Glutamatergic neuron (in vitro differentiated cells): ENCODE results near the gene FNIP2. TPM values are rescaled to one million over a fixed set of nuclear protein-coding genes. Genes with fewer than 3 reads are reported as not detected.

Experiments used
- DNase-seq: peaks from one replicate; pipeline ENCODE4 v3.0.0; 2022
- H3K27ac Mint-ChIP-seq: one replicate; pipeline ENCODE4 v1.8.0; 2020; ENCODE audit warnings: mild to moderate bottlenecking, mixed read lengths, inconsistent platforms; ENCODE audit not compliant: unreplicated experiment
- H3K27me3 Mint-ChIP-seq: one replicate; pipeline ENCODE4 v1.8.0; 2020; ENCODE audit warnings: mild to moderate bottlenecking, moderate library complexity, mixed read lengths, inconsistent platforms; ENCODE audit not compliant: unreplicated experiment
- H3K36me3 Mint-ChIP-seq: one replicate; pipeline ENCODE4 v1.8.0; 2020; ENCODE audit warnings: mild to moderate bottlenecking, mixed read lengths, inconsistent platforms; ENCODE audit not compliant: unreplicated experiment
- H3K4me1 Mint-ChIP-seq: one replicate; pipeline ENCODE4 v1.8.0; 2020; ENCODE audit warnings: mild to moderate bottlenecking, low read depth, mixed read lengths, inconsistent platforms; ENCODE audit not compliant: unreplicated experiment
- H3K4me3 Mint-ChIP-seq: one replicate; pipeline ENCODE4 v1.8.0; 2020; ENCODE audit warnings: mild to moderate bottlenecking, mixed read lengths, inconsistent platforms; ENCODE audit not compliant: unreplicated experiment
- H3K9me3 Mint-ChIP-seq: one replicate; pipeline ENCODE4 v1.8.0; 2020; ENCODE audit warnings: mild to moderate bottlenecking, moderate library complexity, mixed read lengths, inconsistent platforms; ENCODE audit not compliant: unreplicated experiment
- total RNA-seq: library from RNA; stranded (reverse); fragmentation: NEBNext Ultra II Directional; extraction: Animal tissue kit (Norgen Biotek cat#: 25700); gene quantifications from one replicate; pipeline ENCODE4 v1.2.1, GENCODE V29; 2021; ENCODE audit not compliant: unreplicated experiment
- TF ChIP-seq, protein P1 (sequence below): fragments of 200-600 bp; sonication (generic); IDR thresholded peaks from one replicate; pipeline ENCODE4 v1.5.0; 2021; ENCODE audit not compliant: partially characterized antibody, unreplicated experiment

Gene FNIP2
- total RNA-seq, 1 donor from 2014 or later: 53.2 TPM

- TF ChIP-seq, protein P1, sequence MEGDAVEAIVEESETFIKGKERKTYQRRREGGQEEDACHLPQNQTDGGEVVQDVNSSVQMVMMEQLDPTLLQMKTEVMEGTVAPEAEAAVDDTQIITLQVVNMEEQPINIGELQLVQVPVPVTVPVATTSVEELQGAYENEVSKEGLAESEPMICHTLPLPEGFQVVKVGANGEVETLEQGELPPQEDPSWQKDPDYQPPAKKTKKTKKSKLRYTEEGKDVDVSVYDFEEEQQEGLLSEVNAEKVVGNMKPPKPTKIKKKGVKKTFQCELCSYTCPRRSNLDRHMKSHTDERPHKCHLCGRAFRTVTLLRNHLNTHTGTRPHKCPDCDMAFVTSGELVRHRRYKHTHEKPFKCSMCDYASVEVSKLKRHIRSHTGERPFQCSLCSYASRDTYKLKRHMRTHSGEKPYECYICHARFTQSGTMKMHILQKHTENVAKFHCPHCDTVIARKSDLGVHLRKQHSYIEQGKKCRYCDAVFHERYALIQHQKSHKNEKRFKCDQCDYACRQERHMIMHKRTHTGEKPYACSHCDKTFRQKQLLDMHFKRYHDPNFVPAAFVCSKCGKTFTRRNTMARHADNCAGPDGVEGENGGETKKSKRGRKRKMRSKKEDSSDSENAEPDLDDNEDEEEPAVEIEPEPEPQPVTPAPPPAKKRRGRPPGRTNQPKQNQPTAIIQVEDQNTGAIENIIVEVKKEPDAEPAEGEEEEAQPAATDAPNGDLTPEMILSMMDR: no peak
- Mint-ChIP-seq H3K27me3 (no peaks in the 10 kb centered on the region), H3K27ac (no peak overlapping the region), H3K9me3 (peaks cover 3% of the 10 kb centered on the region), H3K36me3 (no peaks in the 10 kb centered on the region), H3K4me1 (no peaks in the 10 kb centered on the region), H3K4me3 (no peak overlapping the region)
- DNase-seq: no peak
These were observed 44.2 kb upstream of the FNIP2 start for GRCh38 chr4:158724637-158725036.

DNA sequence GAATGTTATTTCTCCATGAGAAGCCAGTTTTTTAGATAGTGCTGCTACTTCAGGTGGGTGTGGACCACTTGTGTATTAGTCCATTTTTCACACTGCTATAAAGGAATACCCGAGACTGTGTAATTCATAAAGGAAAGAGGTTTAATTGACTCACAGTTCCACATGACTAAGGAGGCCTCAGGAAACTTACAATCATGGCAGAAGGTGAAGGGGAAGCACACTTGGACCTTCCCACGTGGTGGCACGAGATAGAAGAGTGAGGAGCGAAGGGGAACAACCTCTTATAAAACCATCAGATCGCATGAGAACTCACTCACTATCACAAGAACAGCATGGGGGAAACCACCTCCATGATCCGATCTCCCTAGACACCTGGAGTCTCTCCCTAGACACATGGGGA, 42.2 kb upstream of the FNIP2 start:
- Mint-ChIP-seq H3K4me3 (no peak overlapping the region), H3K36me3 (no peaks in the 10 kb centered on the region), H3K9me3 (peaks cover 3% of the 10 kb centered on the region), H3K4me1 (peaks cover 3% of the 10 kb centered on the region), H3K27me3 (no peaks in the 10 kb centered on the region), H3K27ac (no peak overlapping the region)
- no peak for DNase-seq
- TF ChIP-seq, protein P1: no peak

GRCh38 chr4:158728236-158728635, 40.6 kb upstream of the FNIP2 start:
- TF ChIP-seq, protein P1: no peak
- no peak for DNase-seq
- peaks cover 2% of the 10 kb centered on the region for H3K9me3 Mint-ChIP-seq
- H3K27me3 Mint-ChIP-seq: no peaks in the 10 kb centered on the region
- H3K4me3 Mint-ChIP-seq: no peak overlapping the region
- no peaks in the 10 kb centered on the region for H3K36me3 Mint-ChIP-seq
- peaks cover 3% of the 10 kb centered on the region for H3K4me1 Mint-ChIP-seq
- no peak overlapping the region for H3K27ac Mint-ChIP-seq

DNA sequence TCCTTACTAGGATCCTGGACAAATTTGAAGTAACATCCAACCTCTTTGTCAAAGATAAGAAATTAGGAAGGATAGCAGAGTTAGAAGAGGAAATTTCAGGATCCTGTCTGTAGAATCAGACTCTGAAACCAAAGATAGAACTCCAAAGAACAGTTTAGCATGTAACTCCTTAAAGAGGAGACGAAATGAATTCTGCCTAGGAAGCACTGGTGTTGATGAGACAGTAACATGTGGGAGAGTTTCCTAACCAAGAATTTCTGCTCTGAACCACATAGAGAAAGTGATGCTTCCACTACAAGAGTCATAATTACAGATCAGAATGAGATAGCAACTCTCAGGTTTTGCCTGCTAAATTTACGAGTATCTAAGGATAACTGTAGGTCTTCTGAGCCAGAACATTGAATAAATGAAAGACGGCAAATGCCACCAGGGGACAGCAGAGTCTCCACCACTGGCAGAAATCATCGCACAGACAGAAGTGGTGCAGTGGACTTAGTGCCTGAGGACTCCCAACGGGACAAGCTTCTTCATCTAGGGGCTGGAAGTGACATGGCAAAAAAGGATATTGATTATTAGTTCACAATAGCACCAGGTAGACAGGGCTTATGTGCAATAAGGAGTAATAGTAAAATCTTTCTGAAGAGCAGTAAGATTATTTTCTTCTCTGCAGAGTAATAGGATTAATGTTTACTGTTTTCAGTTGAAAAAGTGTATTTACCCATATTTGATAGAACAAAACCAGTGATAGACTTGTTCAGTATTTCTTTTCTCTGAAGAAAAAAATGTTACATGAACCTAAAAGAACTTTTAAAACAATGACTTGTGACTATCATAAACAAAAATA, 38.9 kb upstream of the FNIP2 start:
- no peaks in the 10 kb centered on the region for H3K36me3 Mint-ChIP-seq
- peak; percentile 57 for DNase-seq

DNA sequence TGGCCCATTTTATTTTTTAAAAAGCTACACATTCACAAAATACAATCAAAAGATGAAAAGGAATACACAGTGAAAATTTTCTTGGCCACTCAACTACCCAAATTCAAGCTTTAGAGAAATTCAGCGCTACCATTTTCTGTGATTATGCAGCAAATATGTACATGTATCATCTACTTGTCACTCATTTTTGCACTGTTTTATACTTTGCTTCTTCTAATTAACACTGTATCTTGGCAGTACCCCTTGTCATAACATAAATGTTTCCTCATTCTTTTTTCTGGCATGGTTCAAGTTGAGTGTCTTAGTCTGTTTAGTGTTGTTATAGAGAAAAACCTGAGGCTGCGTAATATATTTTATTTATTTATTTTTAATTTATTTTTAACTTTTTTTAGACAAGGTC, 30.0 kb upstream of the FNIP2 start:
- DNase-seq: no peak
- no peak overlapping the region for H3K27ac Mint-ChIP-seq

More for the DNA sequence above, 38.9 kb upstream of the FNIP2 start:
- no peak overlapping the region for H3K4me3 Mint-ChIP-seq
- TF ChIP-seq, protein P1: peak; percentile 43
- H3K27ac Mint-ChIP-seq: no peak overlapping the region
- no peaks in the 10 kb centered on the region for H3K27me3 Mint-ChIP-seq
- H3K9me3 Mint-ChIP-seq: no peaks in the 10 kb centered on the region
- peaks cover 3% of the 10 kb centered on the region for H3K4me1 Mint-ChIP-seq

More for the DNA sequence above, 30.0 kb upstream of the FNIP2 start:
- TF ChIP-seq, protein P1: no peak
- Mint-ChIP-seq H3K9me3 (no peaks in the 10 kb centered on the region), H3K4me3 (no peak overlapping the region), H3K27me3 (no peaks in the 10 kb centered on the region), H3K36me3 (no peaks in the 10 kb centered on the region), H3K4me1 (no peaks in the 10 kb centered on the region)
